NCI-H510A (cell line): ENCODE results near the gene COL6A2.
"Not testable (repeated sequence)": the region's sequence is repeated elsewhere in the genome, so short reads cannot be mapped to it uniquely, and the experiment has no call there.

Experiments
- DNase-seq: peaks from one replicate; lab custom pipeline; 2025; lab: John Stamatoyannopoulos, UW

COL6A2 gene

DNA sequence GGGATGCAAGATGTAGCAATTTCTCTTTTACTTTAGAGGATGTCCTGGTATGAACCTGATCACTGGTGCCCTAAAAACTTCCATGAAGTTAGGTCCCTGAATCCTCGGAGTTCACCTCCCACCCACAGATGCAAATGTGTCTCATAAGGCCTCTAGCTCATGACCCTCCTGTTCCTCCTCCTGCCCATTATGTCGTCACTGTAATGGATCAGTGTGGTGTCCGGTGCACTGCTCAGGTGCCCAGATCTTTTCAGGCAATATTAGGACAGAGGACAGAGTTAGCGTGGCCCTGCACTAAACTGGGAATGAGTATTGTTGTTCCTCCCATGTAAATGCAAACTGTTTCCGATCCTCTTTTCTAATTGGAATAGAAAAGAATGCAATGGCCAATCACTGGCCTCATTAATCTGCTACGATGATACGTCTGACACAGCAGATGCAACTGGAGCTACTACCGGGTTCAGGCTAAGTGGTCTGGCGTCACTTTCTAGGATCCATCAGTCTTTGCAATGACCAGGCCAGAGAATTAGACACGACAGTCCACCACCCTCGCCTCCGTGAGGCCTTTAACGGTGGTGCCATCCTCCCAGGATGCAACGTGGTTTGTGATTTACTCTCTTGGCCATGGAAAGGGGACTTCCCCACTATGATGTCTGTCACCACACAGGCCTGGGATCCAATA is 3.4 kb upstream of the COL6A2 start:
- DNase-seq: no peak

- no peak for DNase-seq
Observed at GRCh38 chr21:46095083-46095719, 2.7 kb upstream of the COL6A2 start.

- DNase-seq: no peak
Observed at GRCh38 chr21:46095814-46096595, 1.9 kb upstream of the COL6A2 start.

GRCh38 chr21:46096596-46097335 is 1.1 kb upstream of the COL6A2 start:
- no peak for DNase-seq

GRCh38 chr21:46098303-46099141 is 610 bp downstream of the COL6A2 start:
- no peak for DNase-seq

GRCh38 chr21:46099476-46099875 is 1.6 kb downstream of the COL6A2 start:
- DNase-seq: no peak

DNA sequence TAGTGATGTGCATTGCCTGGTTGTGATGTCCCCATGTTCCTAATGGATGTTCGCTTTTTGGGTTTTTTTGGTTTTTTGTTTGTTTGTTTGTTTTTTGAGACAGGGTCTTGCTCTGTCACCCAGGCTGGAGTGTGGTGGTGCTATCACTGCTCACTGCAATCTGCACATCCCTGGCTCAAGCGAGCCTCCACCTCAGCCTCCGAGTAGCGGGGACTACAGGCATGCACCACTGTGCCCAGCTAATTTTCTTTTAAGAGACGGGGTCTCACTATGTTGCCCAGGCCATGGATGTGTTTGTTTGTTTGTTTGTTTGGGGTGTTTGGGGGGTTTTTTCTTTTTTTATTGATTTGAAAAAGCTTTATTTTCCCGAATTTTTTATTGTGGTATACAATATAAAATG is 2.1 kb downstream of the COL6A2 start:
- DNase-seq: no peak

DNA sequence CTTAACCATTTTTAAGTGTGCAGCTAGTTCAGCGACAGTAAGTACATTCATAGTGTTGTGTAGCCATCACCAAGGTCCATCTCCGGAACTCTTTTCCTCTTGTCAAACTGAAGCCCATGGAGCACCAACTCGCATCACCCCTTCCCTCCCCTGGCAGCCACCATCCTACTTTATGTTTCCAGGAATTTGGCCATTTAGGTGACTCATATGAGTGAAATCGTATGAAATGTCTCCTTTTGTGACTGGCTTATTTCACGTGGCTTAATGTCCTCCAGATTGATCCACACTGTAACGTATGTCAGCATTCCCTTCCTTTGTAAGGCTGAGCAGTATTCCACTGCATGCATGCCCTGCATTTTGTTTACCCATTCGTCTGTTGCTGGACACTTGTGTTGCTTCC is 2.5 kb downstream of the COL6A2 start:
- no peak for DNase-seq

- DNase-seq: no peak
Observed at GRCh38 chr21:46100906-46101305, 3.0 kb downstream of the COL6A2 start.

- DNase-seq: no peak
Observed at GRCh38 chr21:46104104-46104503, 6.2 kb downstream of the COL6A2 start.

DNA sequence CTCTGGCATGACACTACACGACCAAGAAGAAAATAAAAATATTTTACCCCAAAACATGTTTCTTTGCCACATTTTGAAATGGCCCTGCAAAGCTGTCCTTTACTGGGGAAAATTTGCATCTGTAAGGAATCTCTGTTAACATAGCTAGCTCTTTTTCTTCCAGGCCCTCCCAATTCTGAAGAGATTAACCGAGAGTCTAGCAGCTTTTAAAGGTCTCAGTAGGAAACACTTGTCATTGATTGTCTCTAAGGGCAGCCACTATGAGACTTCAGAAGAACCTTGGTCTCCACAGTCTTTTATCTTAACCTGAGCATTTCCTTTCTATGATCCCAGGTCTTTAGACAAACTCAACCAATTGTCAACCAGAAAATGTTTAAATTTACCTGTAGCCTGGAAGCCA is 9.5 kb downstream of the COL6A2 start:
- not testable (repeated sequence) for DNase-seq

- no peak for DNase-seq
Observed at GRCh38 chr21:46108827-46109312, 11.0 kb downstream of the COL6A2 start.

DNA sequence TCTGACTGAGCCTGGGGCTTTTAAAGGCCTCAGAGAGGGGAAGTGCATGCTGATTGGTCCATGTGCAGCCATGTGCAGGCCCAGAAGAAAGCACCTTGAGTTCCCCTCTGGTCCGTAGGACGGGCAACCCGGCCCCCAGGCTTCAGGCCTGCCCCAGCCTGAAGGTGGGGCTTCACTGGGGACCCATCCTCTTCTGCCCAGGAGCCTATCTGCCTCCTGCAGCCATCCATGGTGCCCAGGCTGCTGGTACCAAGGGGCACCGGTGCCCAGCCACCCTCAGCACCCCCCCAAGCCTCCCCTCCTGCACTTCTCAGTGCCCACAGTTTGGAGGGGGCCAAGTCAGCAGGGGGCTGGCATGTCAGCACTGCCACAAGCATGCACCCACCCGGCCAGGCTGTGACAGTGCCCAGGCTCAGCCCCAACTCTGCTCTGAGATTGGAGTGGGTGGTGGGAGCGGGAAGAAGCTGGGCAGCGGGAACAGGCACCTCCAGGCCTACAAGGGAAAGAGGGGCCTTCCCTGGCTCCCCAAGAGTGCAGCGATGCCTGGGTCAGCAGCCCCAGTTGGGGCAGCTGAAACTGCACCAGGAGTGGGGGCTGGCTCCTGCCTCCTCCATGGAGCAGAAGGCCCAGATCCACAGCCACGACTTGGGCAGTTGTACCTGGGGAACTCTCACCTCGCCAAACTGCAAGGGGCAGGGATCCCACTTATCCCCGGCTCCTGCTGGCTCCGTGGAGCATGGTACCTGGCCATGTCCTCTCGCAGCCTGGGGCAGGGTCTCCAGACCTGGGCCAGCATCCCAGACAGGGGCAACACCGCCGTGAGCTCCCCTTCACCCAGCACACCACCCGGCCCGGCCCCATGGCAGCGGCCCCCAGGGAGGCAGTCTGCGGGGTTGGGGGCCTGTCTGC is 11.7 kb downstream of the COL6A2 start:
- no peak for DNase-seq

DNA sequence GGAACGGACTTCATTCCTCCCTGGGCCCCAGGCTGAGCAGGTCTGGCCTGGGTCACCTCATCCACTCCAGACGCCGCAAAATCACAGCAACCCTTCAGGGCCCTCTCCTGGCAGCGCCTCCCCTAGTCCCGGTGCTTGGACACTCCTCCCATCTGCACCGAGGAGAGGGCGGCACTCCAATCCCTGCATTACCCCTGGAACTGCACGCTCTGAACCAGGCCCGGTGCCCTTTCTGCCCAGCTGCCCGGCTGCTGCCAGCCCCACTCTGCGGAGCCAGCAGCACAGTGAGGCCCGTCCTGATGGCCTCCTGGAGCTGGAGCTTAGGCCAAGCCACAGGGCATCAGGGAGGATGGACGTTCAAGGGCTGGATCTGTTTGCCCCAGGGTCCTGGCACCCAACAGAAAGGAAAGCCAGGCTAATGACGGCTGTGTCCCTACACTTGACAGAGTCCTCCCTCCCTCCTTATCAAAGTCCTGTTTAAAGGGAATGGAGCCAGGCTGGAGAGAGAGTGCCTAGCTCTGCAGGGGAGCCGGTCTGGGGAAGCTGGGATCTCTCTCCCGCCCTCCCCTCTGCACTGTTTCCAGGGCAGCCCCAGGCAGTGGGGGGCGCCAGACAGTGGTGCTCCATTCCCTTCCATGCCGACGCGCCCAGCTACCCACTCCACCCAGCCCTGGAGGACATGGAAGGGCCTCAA is 12.7 kb downstream of the COL6A2 start:
- DNase-seq: no peak

GRCh38 chr21:46111193-46111571 is 13.3 kb downstream of the COL6A2 start:
- DNase-seq: no peak

DNA sequence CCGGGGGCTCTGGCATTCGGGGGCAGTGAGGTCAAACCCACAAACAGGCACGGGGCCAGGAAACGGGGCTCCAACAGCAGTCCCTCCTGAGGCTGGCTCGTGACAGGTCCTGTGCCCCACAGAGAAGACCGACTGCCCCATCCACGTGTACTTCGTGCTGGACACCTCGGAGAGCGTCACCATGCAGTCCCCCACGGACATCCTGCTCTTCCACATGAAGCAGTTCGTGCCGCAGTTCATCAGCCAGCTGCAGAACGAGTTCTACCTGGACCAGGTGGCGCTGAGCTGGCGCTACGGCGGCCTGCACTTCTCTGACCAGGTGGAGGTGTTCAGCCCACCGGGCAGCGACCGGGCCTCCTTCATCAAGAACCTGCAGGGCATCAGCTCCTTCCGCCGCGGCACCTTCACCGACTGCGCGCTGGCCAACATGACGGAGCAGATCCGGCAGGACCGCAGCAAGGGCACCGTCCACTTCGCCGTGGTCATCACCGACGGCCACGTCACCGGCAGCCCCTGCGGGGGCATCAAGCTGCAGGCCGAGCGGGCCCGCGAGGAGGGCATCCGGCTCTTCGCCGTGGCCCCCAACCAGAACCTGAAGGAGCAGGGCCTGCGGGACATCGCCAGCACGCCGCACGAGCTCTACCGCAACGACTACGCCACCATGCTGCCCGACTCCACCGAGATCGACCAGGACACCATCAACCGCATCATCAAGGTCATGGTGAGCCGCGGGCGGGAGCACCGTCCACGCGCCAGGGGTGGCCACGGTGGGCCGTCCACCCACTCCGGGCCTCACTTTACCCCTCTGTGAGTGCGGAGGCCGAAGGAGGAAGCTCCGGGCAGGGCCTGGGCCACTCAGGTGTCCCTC is 14.2 kb downstream of the COL6A2 start:
- DNase-seq: no peak

- DNase-seq: no peak
Observed at GRCh38 chr21:46112725-46113215, 14.9 kb downstream of the COL6A2 start.

DNA sequence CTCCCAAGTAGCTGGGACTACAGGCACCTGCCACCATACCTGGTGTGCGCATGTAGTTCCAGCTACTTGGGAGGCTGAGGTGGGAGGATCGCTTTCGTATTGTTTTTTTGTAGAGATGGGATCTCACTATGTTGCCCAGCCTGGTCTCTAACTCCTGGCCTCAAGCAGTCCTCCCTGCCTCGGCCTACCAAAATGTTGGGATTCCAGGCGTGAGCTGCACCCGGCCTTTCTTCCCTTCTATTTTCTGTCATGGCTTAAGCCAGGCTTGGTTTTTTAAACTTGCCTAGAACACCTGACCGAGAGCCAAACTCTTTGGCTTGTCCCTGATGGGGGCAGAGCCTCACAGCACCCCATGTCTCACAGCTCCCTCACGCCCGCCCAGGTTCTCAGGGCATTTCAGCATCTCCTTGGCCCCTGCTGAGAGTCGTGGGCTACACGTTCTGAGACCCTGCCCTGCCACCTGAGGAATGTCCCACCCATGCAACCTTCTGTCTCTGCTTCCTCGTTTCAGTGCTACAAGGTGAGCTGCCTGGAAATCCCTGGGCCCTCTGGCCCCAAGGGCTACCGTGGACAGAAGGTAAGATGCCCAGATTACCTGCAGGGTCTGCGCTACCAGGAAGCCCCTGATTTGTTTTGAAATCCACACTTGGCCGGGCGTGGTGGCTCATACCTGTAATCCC is 15.7 kb downstream of the COL6A2 start:
- DNase-seq: no peak
